ENCODE data around the gene SPEN. TPM values are rescaled to one million over a fixed set of nuclear protein-coding genes. Genes with fewer than 3 reads are reported as not detected.
A peak's percentile ranks its signal among the peaks of the same experiment; 100 is the strongest.

SPEN gene, protein sequence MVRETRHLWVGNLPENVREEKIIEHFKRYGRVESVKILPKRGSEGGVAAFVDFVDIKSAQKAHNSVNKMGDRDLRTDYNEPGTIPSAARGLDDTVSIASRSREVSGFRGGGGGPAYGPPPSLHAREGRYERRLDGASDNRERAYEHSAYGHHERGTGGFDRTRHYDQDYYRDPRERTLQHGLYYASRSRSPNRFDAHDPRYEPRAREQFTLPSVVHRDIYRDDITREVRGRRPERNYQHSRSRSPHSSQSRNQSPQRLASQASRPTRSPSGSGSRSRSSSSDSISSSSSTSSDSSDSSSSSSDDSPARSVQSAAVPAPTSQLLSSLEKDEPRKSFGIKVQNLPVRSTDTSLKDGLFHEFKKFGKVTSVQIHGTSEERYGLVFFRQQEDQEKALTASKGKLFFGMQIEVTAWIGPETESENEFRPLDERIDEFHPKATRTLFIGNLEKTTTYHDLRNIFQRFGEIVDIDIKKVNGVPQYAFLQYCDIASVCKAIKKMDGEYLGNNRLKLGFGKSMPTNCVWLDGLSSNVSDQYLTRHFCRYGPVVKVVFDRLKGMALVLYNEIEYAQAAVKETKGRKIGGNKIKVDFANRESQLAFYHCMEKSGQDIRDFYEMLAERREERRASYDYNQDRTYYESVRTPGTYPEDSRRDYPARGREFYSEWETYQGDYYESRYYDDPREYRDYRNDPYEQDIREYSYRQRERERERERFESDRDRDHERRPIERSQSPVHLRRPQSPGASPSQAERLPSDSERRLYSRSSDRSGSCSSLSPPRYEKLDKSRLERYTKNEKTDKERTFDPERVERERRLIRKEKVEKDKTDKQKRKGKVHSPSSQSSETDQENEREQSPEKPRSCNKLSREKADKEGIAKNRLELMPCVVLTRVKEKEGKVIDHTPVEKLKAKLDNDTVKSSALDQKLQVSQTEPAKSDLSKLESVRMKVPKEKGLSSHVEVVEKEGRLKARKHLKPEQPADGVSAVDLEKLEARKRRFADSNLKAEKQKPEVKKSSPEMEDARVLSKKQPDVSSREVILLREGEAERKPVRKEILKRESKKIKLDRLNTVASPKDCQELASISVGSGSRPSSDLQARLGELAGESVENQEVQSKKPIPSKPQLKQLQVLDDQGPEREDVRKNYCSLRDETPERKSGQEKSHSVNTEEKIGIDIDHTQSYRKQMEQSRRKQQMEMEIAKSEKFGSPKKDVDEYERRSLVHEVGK (N-terminal part only)
- 10 to 100 TPM; 41.4 to 63.6 (median 42.9) TPM for total RNA-seq

DNA sequence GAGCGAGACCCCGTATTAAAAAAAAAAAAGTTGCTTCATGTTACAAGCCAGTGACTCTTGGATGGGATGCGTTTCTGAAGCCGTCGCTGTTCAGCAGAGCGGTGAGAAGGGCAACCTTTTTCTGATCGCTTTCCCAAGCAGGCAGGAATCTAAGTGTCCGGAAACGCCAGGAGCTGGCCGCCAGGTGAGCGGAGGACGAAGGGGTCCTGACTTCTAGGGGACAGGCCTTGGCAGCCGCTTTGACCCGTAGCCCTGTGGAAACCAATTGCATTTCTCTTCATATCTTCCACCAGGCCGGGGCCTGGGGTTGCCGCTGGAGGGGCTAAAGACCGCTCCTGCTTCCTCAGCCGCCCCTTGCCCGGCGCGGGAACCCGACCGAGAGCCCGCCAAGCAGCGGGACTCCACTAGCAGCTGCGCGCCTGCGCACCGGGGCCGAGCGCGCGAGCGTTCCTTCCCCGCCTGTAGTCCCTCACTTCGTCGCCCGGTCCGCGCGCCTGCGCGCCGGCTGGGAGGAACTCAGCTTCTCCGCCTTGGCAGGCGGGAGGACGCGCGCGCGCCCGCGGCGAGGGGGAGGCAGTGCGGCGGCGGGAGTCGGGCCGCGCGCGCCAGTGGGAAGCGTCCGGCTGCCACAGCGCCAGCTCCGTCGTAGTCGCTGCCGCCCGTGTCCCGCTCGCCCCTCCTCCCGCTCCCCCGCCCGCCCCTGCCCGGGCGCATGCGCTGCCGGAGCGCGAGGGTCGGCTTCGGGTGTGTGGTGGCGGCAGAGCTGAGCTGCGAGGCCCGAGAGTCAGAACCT is at the start of gene SPEN:
TSS of gene SPEN (plus strand) at position 608 of the 793 bp plus-strand sequence. CDS start 361 bp downstream, outside the sequence.
- H3K4me3 ChIP-seq (ENCODE audit: low read depth, poor library complexity, severe bottlenecking), result peak within 1 kb of the TSS; percentile 82
- intact Hi-C loops (cut with DNase I; ENCODE audit: low total_unique reads), result no loop called here
- TF ChIP-seq POLR2A (IDR thresholded peaks at IDR 0.05), result no peak
- TF ChIP-seq, protein P1, sequence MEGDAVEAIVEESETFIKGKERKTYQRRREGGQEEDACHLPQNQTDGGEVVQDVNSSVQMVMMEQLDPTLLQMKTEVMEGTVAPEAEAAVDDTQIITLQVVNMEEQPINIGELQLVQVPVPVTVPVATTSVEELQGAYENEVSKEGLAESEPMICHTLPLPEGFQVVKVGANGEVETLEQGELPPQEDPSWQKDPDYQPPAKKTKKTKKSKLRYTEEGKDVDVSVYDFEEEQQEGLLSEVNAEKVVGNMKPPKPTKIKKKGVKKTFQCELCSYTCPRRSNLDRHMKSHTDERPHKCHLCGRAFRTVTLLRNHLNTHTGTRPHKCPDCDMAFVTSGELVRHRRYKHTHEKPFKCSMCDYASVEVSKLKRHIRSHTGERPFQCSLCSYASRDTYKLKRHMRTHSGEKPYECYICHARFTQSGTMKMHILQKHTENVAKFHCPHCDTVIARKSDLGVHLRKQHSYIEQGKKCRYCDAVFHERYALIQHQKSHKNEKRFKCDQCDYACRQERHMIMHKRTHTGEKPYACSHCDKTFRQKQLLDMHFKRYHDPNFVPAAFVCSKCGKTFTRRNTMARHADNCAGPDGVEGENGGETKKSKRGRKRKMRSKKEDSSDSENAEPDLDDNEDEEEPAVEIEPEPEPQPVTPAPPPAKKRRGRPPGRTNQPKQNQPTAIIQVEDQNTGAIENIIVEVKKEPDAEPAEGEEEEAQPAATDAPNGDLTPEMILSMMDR (IDR thresholded peaks at IDR 0.05), result no peak
- WGBS, 2 donors, result 1 to 2% methylated on average over 19 to 43 of the region's 86 CpGs
- peak; percentile 95 to 99 for DNase-seq (ENCODE audit: low spot score in 2 of 2)

DNA sequence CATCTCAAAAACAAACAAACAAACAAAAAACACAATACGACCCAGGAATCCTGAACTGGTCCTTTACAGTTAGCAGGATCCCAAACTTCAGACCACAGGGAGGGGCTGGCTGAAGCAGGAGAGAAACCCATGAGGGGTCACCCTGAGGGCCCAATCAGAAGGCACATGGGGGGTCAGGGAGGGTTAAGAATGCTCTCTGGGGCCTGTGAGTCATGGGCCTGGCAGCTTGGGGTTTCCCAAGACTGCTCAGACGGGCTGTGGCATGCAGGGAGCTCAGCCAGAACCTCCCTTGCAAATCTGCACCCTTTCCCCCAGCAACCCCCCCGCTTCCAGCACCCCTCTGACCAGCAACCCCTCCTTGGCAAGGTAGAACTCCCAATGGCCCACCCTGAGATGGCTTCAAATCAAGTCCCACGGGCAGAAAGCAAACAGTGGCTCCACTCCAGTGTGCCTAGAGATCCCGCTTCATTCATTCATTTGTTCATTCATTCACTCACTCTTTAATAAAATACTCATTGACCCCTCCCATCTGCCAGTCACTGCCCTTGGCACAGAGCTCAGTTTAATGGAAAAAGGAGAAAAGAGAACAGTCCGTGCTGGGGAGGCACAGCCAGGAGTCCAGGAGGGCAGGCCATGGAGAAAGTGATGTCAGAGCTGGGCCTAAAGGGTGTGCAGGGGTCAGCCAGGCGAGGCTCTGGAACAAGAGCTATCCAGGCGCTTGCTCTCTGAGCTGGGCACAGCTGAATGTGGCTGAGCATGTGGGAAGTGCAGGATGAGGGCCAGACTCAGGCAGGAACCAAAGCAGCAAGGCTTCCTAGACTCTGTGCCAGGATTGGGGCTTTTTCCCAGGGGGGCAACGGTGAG is 48.3 kb upstream of the SPEN start:
- intact Hi-C loops (cut with DNase I; ENCODE audit: low total_unique reads), result no loop called here
- TF ChIP-seq, protein P1 (IDR thresholded peaks at IDR 0.05), result no peak
- no peak for TF ChIP-seq POLR2A (IDR thresholded peaks at IDR 0.05)
- WGBS, 2 donors, result 24 to 28% methylated on average over 9 of the region's 9 CpGs
- peak; percentile 76 to 93 for DNase-seq (ENCODE audit: low spot score in 2 of 2)
- no peak overlapping the region for H3K4me3 ChIP-seq (ENCODE audit: low read depth, poor library complexity, severe bottlenecking)

DNA sequence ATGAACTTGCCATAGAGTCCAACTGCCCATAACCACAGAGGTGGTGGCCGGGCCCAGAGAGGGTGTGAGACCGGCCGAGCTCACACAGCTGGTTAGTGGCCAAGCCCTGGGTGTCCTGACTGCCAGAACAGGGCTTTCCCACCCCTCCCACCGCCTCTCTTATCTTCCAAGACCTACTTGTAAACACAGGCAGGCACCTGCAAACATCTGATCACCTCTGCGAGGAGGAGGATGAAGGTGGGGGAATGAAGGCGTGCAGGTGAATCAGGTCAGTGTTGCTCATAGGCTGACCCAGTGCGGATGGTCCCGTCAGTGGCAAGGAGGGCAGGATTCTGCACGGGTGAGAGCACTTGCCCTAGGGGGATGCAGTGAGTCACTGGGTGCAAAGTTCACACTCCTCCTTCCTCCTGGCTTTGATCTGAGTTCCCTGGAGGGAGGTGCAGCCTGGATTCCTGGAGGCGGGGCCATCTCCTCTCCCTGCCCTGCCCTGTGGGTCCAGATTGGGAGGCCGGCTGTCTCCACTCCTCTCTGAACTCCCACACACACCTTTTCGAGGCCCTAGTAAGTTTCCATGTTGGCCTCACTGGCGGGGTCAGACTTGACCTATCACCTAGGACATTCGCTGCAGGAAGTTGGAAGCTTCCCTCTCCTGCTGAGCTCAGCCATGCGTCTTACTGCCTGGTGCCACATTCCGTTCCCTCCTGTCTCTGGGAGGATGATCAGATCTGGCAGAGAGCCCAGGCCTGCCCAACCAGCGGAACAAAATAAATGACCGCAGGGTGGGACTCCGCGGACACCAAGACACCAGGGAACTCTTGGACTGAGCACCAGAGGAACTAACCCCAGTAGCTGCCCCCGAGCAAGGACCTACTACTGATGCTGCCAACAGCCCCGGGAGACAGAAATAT is 47.3 kb upstream of the SPEN start:
- no peak overlapping the region for H3K4me3 ChIP-seq (ENCODE audit: low read depth, poor library complexity, severe bottlenecking)
- 12 to 39% methylated on average over 19 to 22 of the region's 22 CpGs for WGBS, 2 donors
- TF ChIP-seq, protein P1 (IDR thresholded peaks at IDR 0.05), result no peak
- no peak for TF ChIP-seq POLR2A (IDR thresholded peaks at IDR 0.05)
- intact Hi-C loops (cut with DNase I; ENCODE audit: low total_unique reads), result no loop called here
- DNase-seq (ENCODE audit: low spot score in 2 of 2), result peak; percentile 48 to 87

DNA sequence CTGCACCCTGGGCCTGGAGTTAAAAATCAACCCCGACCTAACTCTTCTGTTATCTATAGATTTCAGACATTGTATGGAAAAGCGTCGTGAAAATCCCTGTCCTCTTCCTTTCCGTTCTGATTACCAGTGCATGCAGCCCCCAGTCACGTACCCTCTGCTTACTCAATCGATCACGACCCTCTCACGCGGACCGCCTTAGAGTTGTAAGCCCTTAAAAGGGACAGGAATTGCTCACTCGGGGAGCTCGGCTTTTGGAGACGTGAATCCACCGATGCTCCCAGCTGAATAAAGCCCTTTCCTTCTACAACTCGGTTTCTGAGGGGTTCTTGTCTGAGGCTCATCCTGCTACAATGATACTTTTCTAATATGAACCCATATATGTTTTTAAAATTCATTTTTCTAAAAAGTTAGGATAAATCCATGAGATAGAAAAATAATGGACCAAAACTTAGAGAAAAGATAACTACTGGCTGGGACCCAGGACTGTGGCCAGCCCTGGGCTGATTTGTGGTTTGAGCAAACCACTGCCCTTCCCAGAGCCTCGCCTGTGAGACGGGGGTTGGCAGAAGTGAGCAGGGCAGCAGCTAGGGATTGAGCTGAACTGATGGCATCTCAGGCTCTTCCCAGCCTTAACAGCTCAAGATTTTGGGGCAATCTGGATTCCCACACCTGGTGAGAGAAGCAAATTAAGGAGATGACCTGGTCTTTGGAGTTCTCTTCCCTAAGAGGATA is 45.1 kb upstream of the SPEN start:
- no peak for DNase-seq (ENCODE audit: low spot score in 2 of 2)
- H3K4me3 ChIP-seq (ENCODE audit: low read depth, poor library complexity, severe bottlenecking), result no peak overlapping the region
- intact Hi-C loops (cut with DNase I; ENCODE audit: low total_unique reads), result no loop called here
- WGBS, 2 donors, result 85 to 86% methylated on average over 17 of the region's 17 CpGs
- no peak for TF ChIP-seq POLR2A (IDR thresholded peaks at IDR 0.05)
- TF ChIP-seq, protein P1 (IDR thresholded peaks at IDR 0.05), result no peak

All from lower leg skin (tissue), 4 donors.